C4-2B (cell line): ENCODE measurements around the gene SLC13A4.

Experiments used
- ZFX ChIP-seq: fragments of 450-650 bp; IDR thresholded peaks from 2 replicates; pipeline ENCODE4 v1.6.1; 2017
- TF ChIP-seq, protein P1 (sequence below): fragments of 450-650 bp; conservative IDR thresholded peaks from 2 replicates; pipeline ENCODE4 v1.5.1; 2017; ENCODE audit warnings: mild to moderate bottlenecking

DNA sequence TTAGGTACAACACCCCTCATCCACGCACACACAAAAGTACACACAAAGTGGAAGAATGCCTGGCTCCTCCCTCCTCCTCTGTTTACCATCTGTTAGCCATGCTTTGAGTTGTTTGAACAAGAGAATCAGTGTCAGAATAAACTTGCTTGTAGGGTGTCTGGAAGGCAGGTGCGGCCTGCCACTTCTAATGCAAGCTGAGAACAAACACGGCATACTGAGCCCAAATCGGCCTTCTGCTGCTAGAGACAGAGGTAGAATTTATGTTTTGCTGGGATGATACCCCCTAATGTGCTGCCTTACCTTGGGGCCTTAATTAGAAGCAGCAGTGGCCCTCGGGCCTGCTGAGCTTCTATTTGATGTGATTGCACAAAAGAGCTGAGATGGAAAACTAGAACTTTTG lies 45.5 kb upstream of the SLC13A4 start:
- TF ChIP-seq, protein P1, sequence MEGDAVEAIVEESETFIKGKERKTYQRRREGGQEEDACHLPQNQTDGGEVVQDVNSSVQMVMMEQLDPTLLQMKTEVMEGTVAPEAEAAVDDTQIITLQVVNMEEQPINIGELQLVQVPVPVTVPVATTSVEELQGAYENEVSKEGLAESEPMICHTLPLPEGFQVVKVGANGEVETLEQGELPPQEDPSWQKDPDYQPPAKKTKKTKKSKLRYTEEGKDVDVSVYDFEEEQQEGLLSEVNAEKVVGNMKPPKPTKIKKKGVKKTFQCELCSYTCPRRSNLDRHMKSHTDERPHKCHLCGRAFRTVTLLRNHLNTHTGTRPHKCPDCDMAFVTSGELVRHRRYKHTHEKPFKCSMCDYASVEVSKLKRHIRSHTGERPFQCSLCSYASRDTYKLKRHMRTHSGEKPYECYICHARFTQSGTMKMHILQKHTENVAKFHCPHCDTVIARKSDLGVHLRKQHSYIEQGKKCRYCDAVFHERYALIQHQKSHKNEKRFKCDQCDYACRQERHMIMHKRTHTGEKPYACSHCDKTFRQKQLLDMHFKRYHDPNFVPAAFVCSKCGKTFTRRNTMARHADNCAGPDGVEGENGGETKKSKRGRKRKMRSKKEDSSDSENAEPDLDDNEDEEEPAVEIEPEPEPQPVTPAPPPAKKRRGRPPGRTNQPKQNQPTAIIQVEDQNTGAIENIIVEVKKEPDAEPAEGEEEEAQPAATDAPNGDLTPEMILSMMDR, result no peak
- peak; percentile 49; the same call in 1 of the 2 replicates for TF ChIP-seq ZFX
